Measurements from ENCODE around the gene TRAF5. TPM values are rescaled to one million over a fixed set of nuclear protein-coding genes. Genes with fewer than 3 reads are reported as not detected.

TRAF5 gene
- total and polyA plus RNA-seq, 2 donors (not counting 3 experiments of a cell fraction or from before 2014, with no cell fraction given), result 8.5 to 17.6 TPM

- no peak overlapping the region for H3K9ac ChIP-seq (replicated peaks; ENCODE audit: extremely low read depth, insufficient read depth, low read length)
- TF ChIP-seq FOS (IDR thresholded peaks at IDR 0.05; ENCODE audit: borderline replicate concordance, insufficient read depth, low read length) (no peak), JUN (IDR thresholded peaks at IDR 0.05; ENCODE audit: borderline replicate concordance, insufficient read depth, insufficient read length, low read depth) (no peak), MAX (IDR thresholded peaks at IDR 0.05; ENCODE audit: insufficient read depth, insufficient read length) (no peak), POLR2AphosphoS5 (IDR thresholded peaks at IDR 0.05; ENCODE audit: insufficient read depth, low read depth, low read length) (no peak), GATA2 (IDR thresholded peaks at IDR 0.05; ENCODE audit: insufficient read depth, insufficient read length, low read depth, low read length) (no peak), EZH2 (IDR thresholded peaks at IDR 0.05; ENCODE audit: borderline replicate concordance, low read depth, low read length, severe bottlenecking) (no peak), CTCF (IDR thresholded peaks at IDR 0.05; ENCODE audit: extremely low read depth in 1 of 2, insufficient read depth in 1 of 2, low read depth in 1 of 2, low read length in 2 of 2) (no peak), POLR2A (IDR thresholded peaks at IDR 0.05; ENCODE audit: low read depth, low read length) (no peak), MYC (IDR thresholded peaks at IDR 0.05; ENCODE audit: low read depth, low read length) (no peak)
- H3K27ac ChIP-seq (ENCODE audit: insufficient read depth, low read depth, low read length), result no peak overlapping the region
- FAIRE-seq (no peak), DNase-seq (ENCODE audit: low read depth, low spot score) (no peak)
- dilution Hi-C loops (cut with MboI; ENCODE audit: extremely low pct_ligation_motif_present, low sequenced_read_pairs) (no loop called here), intact Hi-C loops (cut with micrococcal nuclease) (no loop called here)
- no peaks in the 10 kb centered on the region for H3K9me3 ChIP-seq (replicated peaks; ENCODE audit: control insufficient read depth, insufficient read depth, low read length)
- H3K4me2 ChIP-seq (ENCODE audit: insufficient read depth, low read length), result no peak overlapping the region
- ChIA-PET POLR2A (no interaction called here), CTCF (no interaction called here)
- H4K20me1 ChIP-seq (replicated peaks; ENCODE audit: control insufficient read depth, extremely low read depth, insufficient read depth, low read length), result no peaks in the 10 kb centered on the region
- H2AFZ ChIP-seq (ENCODE audit: low read depth, low read length), result no peak overlapping the region
- BruUV-seq (replicated peaks), result no TSS peak
- no peaks in the 10 kb centered on the region for H3K79me2 ChIP-seq (ENCODE audit: control insufficient read depth, insufficient read depth, low read length)
- no peak overlapping the region for H3K4me3 ChIP-seq (replicated peaks in 1 of 3; ENCODE audit: insufficient read depth in 1 of 3, low read depth in 1 of 3, low read length in 3 of 3)
- no peaks in the 10 kb centered on the region for H3K36me3 ChIP-seq (ENCODE audit: control insufficient read depth in 2 of 2, extremely low read depth in 1 of 2, insufficient read depth in 2 of 2, low read length in 2 of 2)
- peaks cover 12% of the 10 kb centered on the region for H3K4me1 ChIP-seq (ENCODE audit: control insufficient read depth, extremely low read depth, insufficient read depth, low read length)
- no peaks in the 10 kb centered on the region for H3K9me1 ChIP-seq (replicated peaks; ENCODE audit: control insufficient read depth, extremely low read depth, insufficient read depth, low read length)
- no peaks in the 10 kb centered on the region for H3K27me3 ChIP-seq (ENCODE audit: control insufficient read depth in 2 of 2, insufficient read depth in 2 of 2, low read length in 2 of 2)
These were observed 7.3 kb downstream of the TRAF5 start for GRCh38 chr1:211333906-211334305.

Data from endothelial cell of umbilical vein (primary cell).